Right lobe of liver (tissue), 6 donors: ENCODE data around the gene ALK. TPM values are rescaled to one million over a fixed set of nuclear protein-coding genes. Genes with fewer than 3 reads are reported as not detected.

Source experiments
- ATAC-seq, 4 donors: fragments of 200-7000 bp; cut with Tn5 transposase; one replicate each; pipeline ENCODE4 v1.9.1; 2020; ENCODE audit warnings: mild to moderate bottlenecking in 4 of 4, moderate library complexity in 4 of 4
- DNase-seq, 3 donors: peaks; one replicate each; pipeline ENCODE4 v3.0.0-alpha.2; 2020
- H3K27ac ChIP-seq, 3 donors: fragments of 200-600 bp; one replicate each; pipeline ENCODE4 v1.8.0; 2022
- H3K27me3 ChIP-seq, 2 donors: fragments of 200-600 bp; one replicate each; pipeline ENCODE4 v1.8.0; 2022
- H3K36me3 ChIP-seq, 4 donors: fragments of 200-600 bp; sonication (generic) in 1 of 4; one replicate each; pipeline versions ENCODE4 v1.5.1 to v1.8.0; 2017 to 2022; ENCODE audit warnings: control low read depth in 1 of 4
- H3K4me1 ChIP-seq, 4 donors: fragments of 200-600 bp; sonication (generic) in 1 of 4; one replicate each; pipeline versions ENCODE4 v1.5.1 to v1.8.0; 2017 to 2022; ENCODE audit warnings: control low read depth in 1 of 4
- H3K4me3 ChIP-seq, 3 donors: fragments of 200-600 bp; one replicate each; pipeline ENCODE4 v1.8.0; 2022
- H3K9me3 ChIP-seq, 4 donors: fragments of 200-600 bp; sonication (generic) in 1 of 4; one replicate each; pipeline versions ENCODE4 v1.5.1 to v1.8.0; 2017 to 2022; ENCODE audit warnings: control low read depth in 1 of 4
- CTCF ChIP-seq, 4 donors: fragments of 200-600 bp in 3 of 4; fragments of 450-650 bp in 1 of 4; IDR thresholded peaks; one replicate each; pipeline versions ENCODE4 v1.5.1 to v1.8.0; 2016 to 2022; ENCODE audit warnings: antibody characterized with exemption in 4 of 4, mild to moderate bottlenecking in 2 of 4
- POLR2A ChIP-seq: fragments of 450-650 bp; IDR thresholded peaks from one replicate; pipeline ENCODE4 v1.6.1; 2017; ENCODE audit warnings: antibody characterized with exemption, mild to moderate bottlenecking
- WGBS: methylation state at CpG from one replicate; pipeline ENCODE4 v1.1.6; 2018; ENCODE audit warnings: low coverage, low lambda C conversion rate; ENCODE audit not compliant: insufficient coverage; ENCODE audit errors: missing lambda C conversion rate; 5-methylcytosine and 5-hydroxymethylcytosine counted together
- intact Hi-C, 2 donors: fragments of 100-400 bp; cut with DNase I; formaldehyde crosslinking; loops; one replicate each; pipeline versions ENCODE4 v1.11.2 to v1.14.1; 2022
- total RNA-seq, 6 experiments: library from RNA; depleted of rRNA in 2 of 6; stranded (reverse); fragments of >200 nt in 2 of 6; fragmentation: NEBNext Ultra II Directional in 3 of 6; extraction: Animal tissue kit (Norgen Biotek cat#: 25700) in 3 of 6; gene quantifications; one replicate each; pipeline versions ENCODE4 v1.1.0 to v1.2.4, GENCODE V29; 2016 to 2023
- donor health status: DM: no; HTN: yes; CAD: no.
- donor health status: DM: no; HTN: no; CAD: no.
- donor health status: DM: no; HTN: no; CAD: no.
- donor health status: DM: no; HTN: yes; CAD: no.
- donor health status: DM: no; HTN: yes; CAD: no.

Gene ALK
- total RNA-seq, 6 experiments from 2014 or later, result 0.04 to 0.06 TPM; not detected in 4

- H3K27ac ChIP-seq, result no peak overlapping the region
- no peak overlapping the region for H3K4me3 ChIP-seq
- H3K36me3 ChIP-seq, result no peaks in the 10 kb centered on the region
- TF ChIP-seq CTCF (IDR thresholded peaks at IDR 0.05), result no peak
- WGBS, result 81% methylated on average over 4 of the region's 17 CpGs
- ATAC-seq, result no peak
- no peaks in the 10 kb centered on the region for H3K4me1 ChIP-seq
- H3K27me3 ChIP-seq, result no peaks in the 10 kb centered on the region
- H3K9me3 ChIP-seq, result no peaks in the 10 kb centered on the region
- no peak for DNase-seq
- intact Hi-C loops, result no loop called here
These were observed 696.5 kb downstream of the ALK start for GRCh38 chr2:29224693-29225551.

GRCh38 chr2:29223851-29224692 lies 697.3 kb downstream of the ALK start:
- 80% methylated on average over 5 of the region's 7 CpGs for WGBS
- Histone ChIP-seq H3K27ac (no peak overlapping the region), H3K4me1 (no peaks in the 10 kb centered on the region), H3K27me3 (no peaks in the 10 kb centered on the region), H3K36me3 (no peaks in the 10 kb centered on the region), H3K4me3 (no peak overlapping the region), H3K9me3 (no peaks in the 10 kb centered on the region)
- DNase-seq (peak in 1 of 3 donors; percentile 47), ATAC-seq (peak; percentile 42 to 69 (median 52))
- intact Hi-C loops, result no loop called here
- no peak for TF ChIP-seq CTCF (IDR thresholded peaks at IDR 0.05)
- TF ChIP-seq POLR2A, result no peak

DNA sequence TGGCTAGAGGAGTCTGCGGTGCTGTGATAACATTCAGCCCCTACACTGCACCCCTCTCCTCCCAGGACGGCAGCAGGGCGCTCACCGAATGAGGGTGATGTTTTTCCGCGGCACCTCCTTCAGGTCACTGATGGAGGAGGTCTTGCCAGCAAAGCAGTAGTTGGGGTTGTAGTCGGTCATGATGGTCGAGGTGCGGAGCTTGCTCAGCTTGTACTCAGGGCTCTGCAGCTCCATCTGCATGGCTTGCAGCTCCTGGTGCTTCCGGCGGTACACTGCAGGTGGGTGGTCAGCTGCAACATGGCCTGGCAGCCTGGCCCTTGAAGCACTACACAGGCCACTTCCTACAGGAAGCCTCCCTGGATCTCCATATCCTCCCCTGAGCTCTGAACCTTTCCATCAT lies 698.1 kb downstream of the ALK start:
- no peaks in the 10 kb centered on the region for H3K27me3 ChIP-seq
- 0% methylated on average over 1 of the region's 11 CpGs for WGBS
- H3K36me3 ChIP-seq, result no peaks in the 10 kb centered on the region
- H3K27ac ChIP-seq, result no peak overlapping the region
- DNase-seq (peak in 1 of 3 donors; percentile 28), ATAC-seq (no peak)
- no peak overlapping the region for H3K4me3 ChIP-seq
- no peak for TF ChIP-seq POLR2A
- TF ChIP-seq CTCF (IDR thresholded peaks at IDR 0.05), result no peak
- intact Hi-C loops, result no loop called here
- H3K9me3 ChIP-seq, result no peaks in the 10 kb centered on the region
- no peaks in the 10 kb centered on the region for H3K4me1 ChIP-seq

- WGBS, result 80% methylated on average over 6 of the region's 11 CpGs
- no peak overlapping the region for H3K27ac ChIP-seq
- H3K9me3 ChIP-seq, result no peaks in the 10 kb centered on the region
- no peaks in the 10 kb centered on the region for H3K36me3 ChIP-seq
- H3K4me3 ChIP-seq, result no peak overlapping the region
- H3K4me1 ChIP-seq, result no peaks in the 10 kb centered on the region
- H3K27me3 ChIP-seq, result no peaks in the 10 kb centered on the region
- no peak for TF ChIP-seq POLR2A
- no peak for TF ChIP-seq CTCF (IDR thresholded peaks at IDR 0.05)
- intact Hi-C loops, result no loop called here
- no peak for ATAC-seq
- DNase-seq, result peak in 1 of 3 donors; percentile 23
These were observed 698.8 kb downstream of the ALK start for GRCh38 chr2:29222381-29223179.
